ENCODE results near the gene SLC27A4.

Gene SLC27A4

DNA sequence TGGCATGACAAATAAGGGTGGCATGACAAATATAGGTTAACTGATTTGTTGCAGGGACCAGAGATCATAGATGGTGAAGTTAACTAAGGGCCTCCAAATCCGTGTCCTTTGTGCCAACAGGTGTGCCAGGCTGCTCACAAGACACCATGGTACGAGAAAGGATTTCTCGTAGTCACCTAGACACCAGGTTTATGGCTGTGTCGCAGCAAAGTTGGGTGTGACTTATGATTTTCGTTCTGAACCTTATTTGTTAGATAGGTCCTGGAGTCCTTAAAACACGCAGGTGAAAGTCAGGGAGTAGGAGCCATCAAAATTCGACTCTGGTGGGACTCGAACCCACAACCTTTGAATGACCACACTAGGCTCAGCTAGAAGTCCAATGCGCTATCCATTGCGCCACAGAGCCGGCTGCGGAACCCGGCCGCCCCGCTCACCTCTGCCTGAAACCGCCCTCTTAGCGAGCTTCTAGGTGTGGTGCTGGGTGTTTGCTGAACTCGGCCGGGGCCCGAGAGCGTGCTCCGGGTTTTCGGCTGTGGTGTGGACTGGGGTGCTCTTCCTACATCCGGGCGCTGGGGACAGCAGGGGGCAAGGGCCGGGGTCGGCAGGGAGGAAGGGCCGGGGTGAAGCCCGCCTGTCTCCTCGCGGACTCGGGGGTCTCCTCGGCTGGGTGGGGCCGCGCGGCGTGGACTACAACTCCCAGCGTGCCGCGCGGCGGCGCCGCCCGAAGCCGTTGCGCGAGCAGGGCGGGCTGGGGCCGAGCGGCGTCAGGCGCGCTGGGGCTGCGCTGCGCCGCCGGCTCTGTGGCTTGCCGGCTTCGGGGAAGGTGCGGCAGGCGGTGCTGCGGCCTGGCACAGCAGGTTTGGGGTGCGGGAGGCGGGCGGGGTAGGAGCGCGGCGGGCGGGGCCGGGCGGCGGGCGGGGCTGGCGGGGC lies at the start of gene SLC27A4:
TSS of gene SLC27A4 (plus strand) at position 767 of the 930 bp plus-strand sequence. CDS start 2,606 bp downstream, outside the sequence.
- DNase-seq: peak; percentile 89

DNA sequence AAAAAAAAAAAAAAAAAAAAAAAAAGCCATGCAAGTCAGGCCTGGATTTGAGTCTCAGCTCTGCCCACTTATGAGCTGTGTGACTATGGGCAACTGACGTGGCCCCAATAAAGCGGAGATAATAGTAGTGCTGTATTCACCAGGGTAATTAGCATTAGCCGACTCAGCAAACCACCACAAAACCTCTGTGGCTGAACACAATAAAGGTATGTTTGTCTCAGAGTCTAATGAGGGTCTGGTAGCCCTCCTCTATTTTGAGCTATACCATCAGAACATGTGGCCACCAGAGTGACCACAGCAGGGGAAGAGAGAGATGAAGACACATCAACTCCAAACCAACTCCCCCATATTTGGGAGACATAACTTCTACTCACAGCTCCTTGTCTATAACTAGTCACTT lies 48.3 kb upstream of the SLC27A4 start:
- no peak for DNase-seq

DNA sequence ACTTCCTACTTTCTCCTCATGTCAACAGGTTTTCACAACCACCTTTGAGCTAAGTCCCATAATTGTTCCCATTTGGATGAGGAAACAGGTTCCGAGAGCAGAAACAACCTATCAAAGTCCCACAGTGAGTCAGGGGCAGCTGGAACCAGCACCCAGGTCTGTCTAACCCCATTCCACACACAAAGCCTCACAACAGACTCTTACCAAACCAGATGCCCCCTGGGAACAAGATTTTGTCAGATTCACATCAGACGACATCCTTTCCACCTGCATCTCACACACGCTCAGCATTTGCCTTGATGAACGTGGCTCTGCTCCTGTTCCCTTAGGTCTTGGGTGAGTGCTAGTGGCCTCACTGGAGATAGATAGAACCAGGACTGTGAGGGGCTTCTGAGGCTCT lies 47.2 kb upstream of the SLC27A4 start:
- no peak for DNase-seq

DNA sequence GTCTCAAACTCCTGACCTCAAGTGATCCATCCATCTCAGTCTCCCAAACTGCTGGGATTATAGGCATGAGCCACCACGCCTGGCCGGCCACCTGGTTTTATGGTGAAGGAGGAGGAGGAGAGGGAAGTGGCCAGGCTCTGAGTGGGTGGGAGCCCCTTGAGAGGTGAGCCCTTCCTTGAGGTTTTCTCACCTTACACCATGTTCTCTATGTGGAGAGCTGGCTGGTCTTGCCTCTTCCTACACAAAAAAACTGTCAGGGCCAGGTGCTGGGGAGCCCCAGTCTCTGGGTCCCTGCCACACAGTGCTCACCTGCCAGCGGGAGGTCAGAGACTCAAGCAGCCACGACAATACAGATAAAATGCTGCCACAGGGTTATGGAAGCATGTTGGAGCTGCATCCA lies 46.2 kb upstream of the SLC27A4 start:
- no peak for DNase-seq

DNA sequence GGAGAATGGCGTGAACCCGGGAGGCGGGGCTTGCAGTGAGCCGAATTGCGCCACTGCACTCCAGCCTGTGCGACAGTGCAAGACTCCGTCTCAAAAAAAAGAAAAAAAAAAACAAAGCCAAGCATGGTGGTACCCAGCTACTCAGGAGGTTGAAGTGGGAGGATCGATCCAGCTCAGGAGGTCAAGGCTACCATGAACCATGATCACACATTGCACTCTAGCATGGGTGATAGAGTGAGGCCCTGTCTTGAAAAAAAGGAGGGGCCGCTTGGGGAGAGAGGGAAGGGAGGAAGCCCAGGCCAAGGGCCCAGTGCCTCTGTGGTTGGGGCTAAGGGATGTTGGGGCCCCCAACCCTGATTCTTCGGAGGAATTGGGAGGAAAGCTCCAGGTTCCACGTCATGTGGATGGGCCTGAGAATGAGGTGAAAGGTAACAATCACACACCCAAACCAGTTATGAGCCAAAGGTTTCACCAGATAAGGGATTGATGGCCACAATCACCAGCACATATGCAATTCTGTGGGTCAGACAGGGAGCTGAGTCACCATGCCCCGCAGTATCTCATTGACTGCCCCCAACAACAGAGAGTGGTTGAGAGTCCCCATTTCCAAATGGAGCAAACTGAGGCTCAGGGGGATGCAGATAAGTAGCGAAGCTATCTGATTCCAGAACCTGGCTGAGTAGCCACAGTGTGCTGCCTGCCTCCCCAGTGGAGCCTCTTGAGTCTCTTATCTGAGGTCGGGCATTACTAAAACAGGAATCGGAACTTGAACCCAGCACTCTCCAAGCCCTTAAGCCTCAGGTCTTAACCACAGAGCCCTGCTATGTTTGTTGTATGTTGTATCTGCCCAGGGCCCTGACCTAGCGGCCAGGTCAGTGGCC lies 43.7 kb upstream of the SLC27A4 start:
- no peak for DNase-seq

DNA sequence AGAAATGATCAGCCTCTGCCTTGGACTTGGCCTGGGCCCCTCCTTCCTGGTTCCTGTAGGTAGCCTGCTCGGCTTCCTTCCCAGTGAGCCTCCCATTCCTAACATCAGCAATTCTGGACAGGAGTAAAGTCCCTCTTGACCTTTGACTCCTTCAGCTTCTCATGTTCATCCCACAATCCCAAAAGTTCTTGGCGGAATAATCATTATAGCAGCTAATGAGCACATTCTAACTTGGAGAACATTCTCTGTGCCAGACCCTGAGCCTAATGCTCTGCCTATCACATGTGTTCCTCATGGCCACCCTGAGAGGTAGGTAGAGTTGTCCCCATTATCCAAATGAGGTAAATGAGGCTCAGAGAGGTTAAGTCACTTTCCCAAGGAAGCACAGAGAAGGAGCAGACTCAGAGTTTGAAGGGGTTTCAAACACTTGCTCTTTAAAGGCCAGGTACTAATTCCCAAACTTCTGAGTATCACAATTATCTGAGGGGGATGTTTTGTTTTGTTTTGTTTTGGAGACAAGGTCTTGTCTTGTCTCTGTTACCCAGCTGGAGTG lies 43.0 kb upstream of the SLC27A4 start:
- DNase-seq: no peak

DNA sequence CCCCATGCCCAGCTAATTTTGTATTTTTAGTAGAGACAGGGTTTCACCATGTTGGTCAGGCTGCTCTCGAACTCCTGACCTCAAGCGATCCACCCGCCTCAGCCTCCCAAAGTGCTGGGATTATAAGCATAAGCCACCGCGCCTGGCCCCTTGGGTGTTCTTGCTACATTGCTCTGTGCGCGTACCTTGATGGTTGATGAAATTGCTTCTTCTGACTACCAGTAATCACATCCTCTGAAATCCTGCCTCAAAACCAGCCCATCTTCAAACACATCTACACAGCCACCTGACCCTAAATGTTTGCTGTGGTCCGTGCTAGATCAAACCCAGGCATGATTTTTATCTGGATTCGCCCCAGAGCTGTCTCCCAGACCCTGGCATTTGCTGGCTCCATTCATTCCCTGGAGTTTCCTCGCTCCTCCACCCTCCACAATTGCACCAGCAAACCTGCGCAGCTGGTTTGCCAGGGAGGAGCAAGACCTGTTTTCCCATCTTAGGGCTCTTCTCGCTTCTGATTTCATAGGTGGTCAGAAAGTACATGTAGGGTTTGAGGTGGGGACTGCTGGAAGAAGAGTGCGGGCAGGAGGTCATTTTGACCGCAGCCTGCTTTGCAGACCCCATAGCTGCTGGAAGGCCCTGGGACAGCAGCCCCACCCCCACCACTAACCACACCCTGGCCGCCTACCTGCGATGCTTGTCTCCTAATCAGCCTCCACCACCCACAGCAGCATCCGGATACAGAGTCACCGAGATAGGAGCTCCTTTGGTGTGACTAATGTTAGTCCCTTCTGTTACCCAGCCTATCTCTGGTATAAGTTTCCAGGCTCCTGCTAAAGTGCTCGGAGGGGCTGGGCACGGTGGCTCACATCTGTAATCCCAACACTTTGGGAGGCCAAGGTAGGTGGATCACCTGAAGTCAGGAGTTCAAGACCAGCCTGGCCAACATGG lies 41.5 kb upstream of the SLC27A4 start:
- no peak for DNase-seq

DNA sequence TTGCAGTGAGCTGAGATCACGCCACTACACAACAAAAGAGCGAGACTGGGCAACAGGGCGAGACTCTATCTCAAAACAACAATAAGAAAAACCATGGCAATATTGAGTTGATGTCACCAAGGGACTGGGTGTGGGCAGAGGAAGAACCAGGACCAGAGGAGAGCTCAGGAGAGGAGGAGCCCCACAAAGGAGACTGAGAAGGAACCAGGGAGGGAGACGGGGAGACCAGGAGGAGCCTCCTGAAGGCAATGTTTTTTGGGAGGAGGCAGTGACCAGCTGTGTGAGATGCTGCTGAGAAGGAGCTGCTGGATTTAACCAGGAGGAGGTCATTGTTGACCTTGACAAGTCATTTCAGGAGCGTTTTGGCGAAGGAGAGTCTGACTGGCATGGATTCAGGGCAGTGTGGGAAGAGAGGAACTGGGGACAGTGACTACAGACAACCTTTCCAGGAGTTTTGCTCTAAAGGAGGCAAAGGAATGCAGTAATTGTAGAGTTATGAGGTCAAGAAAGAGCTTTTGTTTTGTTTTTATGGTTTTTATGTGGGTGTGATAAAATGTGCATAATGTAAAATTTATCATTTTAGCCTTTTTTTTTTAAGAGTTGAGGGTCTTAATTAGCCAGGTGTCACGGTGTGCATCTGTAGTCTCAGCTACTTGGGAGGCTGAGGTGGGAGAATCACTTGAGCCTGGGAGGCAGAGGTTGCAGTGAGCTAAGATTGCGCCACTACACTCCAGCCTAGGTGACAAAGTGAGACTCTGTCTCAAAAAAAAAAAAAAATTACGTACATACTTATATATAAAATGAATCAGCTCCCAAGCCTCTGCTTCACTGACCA lies 36.0 kb upstream of the SLC27A4 start:
- no peak for DNase-seq

DNA sequence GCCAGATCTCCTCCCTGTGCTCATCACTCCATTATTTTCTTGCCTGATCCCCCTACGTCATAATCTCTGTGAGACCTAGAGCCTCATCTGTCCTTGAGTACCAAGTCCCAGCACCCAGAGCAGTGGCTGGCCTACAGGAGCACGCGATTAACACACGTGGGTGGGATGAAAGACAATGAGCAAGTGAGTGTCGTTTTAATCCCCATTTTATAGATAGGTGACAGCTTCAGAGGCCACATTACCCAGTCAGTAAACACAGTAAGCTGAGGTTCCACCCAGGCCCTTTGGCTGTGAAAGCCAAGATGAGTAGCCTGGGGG lies 35.4 kb upstream of the SLC27A4 start:
- no peak for DNase-seq

DNA sequence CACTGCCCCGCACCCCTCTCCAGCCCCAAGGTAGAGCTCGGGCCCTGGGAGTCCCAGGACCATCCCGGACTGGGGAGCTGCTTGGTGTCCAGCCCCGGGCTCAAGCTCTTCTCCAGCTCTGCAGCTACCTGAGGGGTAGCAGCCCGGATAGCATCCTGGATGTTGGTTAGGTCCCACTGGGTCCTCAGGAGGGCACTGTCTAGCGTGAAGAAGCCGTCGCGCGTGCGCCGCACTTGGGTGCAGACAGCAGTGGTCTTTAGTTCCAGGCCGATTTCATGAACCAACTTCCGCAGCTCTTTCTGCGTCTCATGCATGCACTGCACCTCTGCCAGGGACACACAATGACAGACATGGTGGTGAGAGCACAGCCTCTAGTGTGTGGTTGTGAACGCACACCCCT lies 30.8 kb upstream of the SLC27A4 start:
- no peak for DNase-seq

DNA sequence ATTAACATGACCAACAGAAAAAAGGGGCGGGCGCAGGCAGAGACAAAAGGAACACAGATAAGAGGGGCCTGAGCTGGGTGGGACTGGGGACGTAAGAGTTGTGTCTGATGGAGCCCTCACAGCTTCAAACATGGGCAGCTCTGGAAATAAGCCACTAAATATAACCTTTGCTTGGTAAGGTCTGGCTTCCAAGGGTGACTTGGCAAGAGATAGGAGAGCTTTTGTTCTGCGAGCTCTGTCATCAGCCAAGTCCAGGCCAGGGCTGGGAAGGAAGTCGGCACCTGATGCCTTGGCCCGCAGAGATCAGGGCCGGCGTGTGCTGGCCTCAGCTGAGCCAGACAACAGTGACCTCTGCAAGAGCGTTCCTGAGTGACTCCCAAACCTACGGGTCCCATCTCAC lies 29.9 kb upstream of the SLC27A4 start:
- DNase-seq: no peak

DNA sequence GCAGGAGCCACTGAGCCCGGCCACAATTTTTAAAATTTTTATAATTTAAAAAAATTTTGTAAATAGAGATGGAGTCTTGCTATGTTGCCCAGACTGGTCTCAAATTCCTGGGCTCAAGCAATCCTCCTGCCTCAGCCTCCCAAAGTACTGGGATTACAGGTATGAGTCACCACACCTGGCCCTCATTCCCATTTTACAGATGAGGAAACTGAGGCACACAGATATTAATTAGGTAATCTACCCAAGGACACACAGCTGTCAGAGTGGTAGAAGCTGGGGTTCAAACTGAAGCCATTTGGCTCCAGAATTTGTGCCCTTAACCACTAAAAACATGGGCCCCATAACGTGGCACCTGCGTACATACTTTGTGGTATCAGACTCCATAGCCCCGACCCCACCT lies 25.6 kb upstream of the SLC27A4 start:
- DNase-seq: no peak

DNA sequence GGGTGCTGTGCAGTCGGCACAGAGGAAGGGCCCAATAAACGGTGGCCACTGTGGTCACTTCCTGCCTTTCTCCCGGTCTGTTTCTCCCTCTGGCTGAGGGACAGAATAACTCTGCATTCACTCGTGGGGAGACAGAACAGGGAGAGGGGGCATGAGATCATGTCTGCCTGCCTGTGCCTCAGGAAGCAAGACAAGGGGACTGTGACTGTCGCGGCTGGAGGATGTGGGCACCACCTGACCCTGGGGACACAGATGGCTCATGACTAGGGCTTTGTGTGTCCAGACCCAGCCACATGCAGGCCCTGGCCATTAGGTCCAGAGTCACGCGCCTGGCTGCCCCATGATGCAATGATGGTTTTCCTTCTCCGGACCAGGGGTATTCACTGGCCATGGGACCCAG lies 23.9 kb upstream of the SLC27A4 start:
- no peak for DNase-seq

DNA sequence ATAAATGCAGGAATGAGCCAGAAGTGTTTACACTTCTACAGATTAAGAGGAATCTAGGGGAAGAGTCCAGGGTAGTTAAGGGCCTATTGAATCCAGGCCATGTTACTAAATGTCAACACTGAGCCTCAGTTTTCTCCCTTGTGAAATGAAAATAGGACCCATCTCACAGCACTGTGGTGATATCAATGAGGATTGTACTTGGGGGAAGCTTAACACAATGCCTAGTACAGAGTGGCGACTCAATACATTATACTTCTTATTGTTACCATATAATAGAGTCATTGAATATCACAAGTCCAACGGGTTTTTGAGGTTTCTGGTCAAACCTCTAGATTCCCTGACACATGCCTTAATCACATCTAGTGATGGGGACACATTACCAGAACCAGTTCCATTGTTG lies 22.7 kb upstream of the SLC27A4 start:
- no peak for DNase-seq

DNA sequence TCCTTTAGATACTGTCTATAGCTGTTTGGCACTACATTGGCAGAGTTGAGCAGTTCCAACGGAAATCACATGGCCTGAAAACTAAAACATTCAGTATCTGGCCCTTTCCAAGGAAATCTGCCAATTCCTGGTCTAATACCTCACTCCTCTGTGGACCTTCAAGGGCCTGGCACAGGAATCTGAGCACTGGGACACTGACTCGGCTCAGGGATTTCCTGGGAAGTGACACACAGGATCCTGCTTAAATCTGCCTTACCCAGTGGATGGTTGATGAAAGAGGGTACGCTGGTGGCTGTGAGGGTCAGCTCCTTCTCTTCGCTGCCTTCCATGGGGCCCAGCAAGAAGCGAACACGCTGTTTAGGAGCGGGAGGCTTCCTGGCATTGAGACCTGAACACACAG lies 19.0 kb upstream of the SLC27A4 start:
- DNase-seq: no peak

DNA sequence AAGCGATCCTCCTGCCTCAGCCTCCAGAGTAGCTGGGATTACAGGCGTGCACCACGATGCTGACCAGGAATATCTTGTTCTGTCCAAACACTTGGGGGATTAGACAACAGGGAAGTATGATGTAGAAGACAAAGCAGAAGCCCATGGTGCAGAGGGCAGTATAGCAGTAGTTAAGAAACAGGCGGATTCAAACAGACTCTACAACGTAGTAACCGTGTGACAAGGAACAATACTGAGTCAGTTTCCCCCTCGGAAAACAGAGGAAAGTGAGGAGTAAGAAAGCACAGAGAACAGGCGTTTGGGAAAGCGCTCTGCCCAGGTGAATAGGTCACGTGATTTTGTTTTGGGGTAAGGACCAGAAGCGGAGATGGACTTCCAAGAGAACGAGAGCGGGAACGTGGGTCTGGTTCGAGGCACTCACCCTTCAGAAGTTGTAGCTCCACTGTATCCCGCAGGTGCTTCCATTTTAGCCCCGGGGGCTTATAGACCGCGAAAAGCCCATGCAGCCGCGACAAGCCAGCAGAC lies 18.4 kb upstream of the SLC27A4 start:
- DNase-seq: no peak

DNA sequence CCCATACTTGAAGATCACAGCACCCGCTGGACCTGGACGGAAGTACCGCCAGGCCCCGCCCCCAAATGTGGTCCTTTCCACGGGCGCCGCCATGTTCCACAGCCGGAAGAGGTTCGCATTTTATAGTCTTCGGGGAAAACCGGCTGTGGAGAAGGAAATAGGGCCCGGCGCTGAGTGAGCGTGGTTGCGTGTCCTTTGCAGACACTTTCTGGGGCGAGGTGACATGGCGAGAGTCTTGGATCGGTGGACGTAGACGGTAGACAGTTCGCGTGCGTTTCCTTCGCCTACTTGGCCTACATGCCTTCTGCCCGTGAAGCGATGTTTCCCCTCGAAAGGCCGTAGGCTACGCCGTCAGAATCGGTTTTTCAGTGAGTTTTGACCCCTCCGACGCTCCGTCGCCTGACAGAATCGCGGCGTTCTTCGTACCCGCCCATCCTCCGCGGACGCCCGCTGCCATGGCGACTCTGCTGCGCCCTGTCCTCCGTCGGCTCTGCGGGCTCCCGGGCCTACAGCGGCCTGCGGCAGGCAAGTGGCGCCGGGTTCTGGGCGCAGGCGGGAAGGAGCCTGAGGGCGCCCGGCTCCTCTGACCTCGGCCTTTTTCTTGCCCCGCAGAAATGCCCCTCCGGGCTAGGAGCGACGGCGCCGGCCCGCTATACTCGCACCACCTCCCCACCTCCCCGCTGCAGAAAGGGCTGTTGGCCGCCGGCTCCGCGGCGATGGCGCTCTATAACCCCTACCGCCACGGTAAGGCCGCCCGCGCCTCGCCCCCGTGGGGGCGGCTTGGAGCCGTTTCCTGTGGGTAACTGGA lies 17.7 kb upstream of the SLC27A4 start, which contains the start of the genes COQ4 and TRUB2:
TSS of gene COQ4 (plus strand) at position 436 of the 808 bp plus-strand sequence. CDS start at position 456, 20 bp downstream.
TSS of gene TRUB2 (minus strand) at position 44 of the 808 bp plus-strand sequence. CDS start at position 5, 39 bp downstream.
- peak; percentile 91 for DNase-seq

DNA sequence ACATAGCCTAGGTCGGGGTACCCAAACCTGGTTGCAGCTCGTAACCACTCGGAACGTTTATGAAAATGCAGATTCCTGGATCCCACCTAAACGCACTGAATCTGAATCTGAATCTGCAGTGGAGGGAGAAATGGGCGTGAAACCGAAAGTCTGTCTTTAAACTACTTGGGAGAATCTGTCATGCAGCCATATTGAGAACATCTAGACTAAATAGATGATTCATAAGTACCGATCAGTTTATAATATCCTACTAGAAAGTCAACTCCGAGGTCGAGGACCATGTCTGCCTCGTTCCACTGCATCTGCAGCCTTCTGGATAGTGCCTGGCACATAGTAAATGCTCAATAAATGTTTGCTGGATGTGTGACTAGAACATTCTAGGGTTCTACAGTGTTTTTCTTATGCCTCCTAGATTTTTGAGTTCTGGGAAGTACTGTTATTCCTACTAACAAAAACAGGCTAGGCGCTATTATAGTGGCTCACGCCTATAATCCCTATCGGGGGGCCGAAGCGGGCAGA lies 17.1 kb upstream of the SLC27A4 start:
- DNase-seq: no peak

DNA sequence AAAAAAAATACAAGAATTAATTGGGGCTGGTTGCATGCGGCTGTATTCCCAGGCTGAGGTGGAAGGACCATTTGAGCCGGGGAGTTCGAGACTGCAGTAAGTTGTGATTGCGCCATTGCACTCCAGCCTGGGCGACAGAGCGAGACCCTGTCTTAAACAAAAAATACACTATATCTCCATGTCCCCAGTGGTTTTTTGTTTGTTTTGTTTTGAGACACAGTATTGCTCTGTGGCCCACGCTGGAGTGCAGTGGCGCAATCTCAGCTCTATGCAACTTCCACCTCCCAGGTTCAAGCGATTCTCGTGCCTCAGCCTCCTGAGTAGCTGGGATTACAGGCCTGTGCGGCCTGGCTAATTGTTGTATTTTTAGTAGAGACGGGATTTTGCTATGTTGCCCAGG lies 16.5 kb upstream of the SLC27A4 start:
- DNase-seq: no peak

DNA sequence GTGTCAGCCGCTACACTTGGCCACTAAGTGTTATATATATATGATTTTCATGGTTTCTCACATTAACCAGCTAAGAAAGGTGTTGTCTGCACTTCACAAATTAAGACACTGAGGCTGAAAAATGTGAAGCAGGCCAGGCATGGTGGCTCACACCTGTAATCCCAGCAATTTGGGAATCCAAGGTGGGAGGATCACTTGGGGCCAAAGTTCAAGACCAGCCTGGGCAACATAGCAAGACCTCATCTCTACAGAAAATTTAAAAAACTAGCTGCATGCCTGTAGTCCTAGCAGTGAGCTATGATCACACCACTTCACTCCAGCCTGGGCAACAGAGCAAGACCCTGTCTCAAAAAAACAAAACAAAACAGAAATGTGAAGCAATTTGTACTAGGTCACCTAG lies 15.9 kb upstream of the SLC27A4 start:
- no peak for DNase-seq

All from NCI-H226 (cell line).